Lower lobe of right lung (tissue), 2 donors: ENCODE results near the gene CAMKK1. TPM values are rescaled to one million over a fixed set of nuclear protein-coding genes. Genes with fewer than 3 reads are reported as not detected.

ENCODE experiments used
- ATAC-seq, 2 donors: fragments of 200-7000 bp; cut with Tn5 transposase; one replicate each; pipeline ENCODE4 v1.9.1; 2020 to 2022; ENCODE audit warnings: mild to moderate bottlenecking in 2 of 2, moderate library complexity in 2 of 2
- DNase-seq: peaks from one replicate; pipeline ENCODE4 v3.0.0-alpha.2; 2020
- H3K27ac ChIP-seq: fragments of 200-600 bp; one replicate; pipeline ENCODE4 v1.8.0; 2022
- H3K27me3 ChIP-seq: fragments of 200-600 bp; one replicate; pipeline ENCODE4 v1.8.0; 2022; ENCODE audit warnings: low read depth
- H3K36me3 ChIP-seq: fragments of 200-600 bp; one replicate; pipeline ENCODE4 v1.8.0; 2022; ENCODE audit warnings: mild to moderate bottlenecking
- H3K4me1 ChIP-seq: fragments of 200-600 bp; one replicate; pipeline ENCODE4 v1.8.0; 2022
- H3K4me3 ChIP-seq: fragments of 200-600 bp; one replicate; pipeline ENCODE4 v1.8.0; 2022; ENCODE audit warnings: mild to moderate bottlenecking
- H3K9me3 ChIP-seq: fragments of 200-600 bp; one replicate; pipeline ENCODE4 v1.8.0; 2022
- intact Hi-C: fragments of 100-400 bp; cut with DNase I; formaldehyde crosslinking; loops from one replicate; pipeline ENCODE4 v1.11.0; 2022
- total RNA-seq: library from RNA; stranded (reverse); fragmentation: NEBNext Ultra II Directional; extraction: Animal tissue kit (Norgen Biotek cat#: 25700); gene quantifications from one replicate; pipeline ENCODE4 v1.2.1, GENCODE V29; 2021
- TF ChIP-seq, protein P1 (sequence below): fragments of 200-600 bp; IDR thresholded peaks from one replicate; pipeline ENCODE4 v1.8.0; 2022; ENCODE audit warnings: antibody characterized with exemption, mild to moderate bottlenecking
- donor health status: DM: no; HTN: yes; CAD: no; lungs with severe emphysema.

Gene CAMKK1
- total RNA-seq, 1 donor from 2014 or later, result 9.7 TPM

GRCh38 chr17:3835410-3836229 is 57.2 kb downstream of the CAMKK1 start:
- no peak for DNase-seq
- H3K4me1 ChIP-seq, result peaks cover 8% of the 10 kb centered on the region
- H3K27me3 ChIP-seq, result no peaks in the 10 kb centered on the region
- intact Hi-C loops, result no loop called here
- H3K27ac ChIP-seq, result no peak overlapping the region
- no peak overlapping the region for H3K4me3 ChIP-seq
- TF ChIP-seq, protein P1, sequence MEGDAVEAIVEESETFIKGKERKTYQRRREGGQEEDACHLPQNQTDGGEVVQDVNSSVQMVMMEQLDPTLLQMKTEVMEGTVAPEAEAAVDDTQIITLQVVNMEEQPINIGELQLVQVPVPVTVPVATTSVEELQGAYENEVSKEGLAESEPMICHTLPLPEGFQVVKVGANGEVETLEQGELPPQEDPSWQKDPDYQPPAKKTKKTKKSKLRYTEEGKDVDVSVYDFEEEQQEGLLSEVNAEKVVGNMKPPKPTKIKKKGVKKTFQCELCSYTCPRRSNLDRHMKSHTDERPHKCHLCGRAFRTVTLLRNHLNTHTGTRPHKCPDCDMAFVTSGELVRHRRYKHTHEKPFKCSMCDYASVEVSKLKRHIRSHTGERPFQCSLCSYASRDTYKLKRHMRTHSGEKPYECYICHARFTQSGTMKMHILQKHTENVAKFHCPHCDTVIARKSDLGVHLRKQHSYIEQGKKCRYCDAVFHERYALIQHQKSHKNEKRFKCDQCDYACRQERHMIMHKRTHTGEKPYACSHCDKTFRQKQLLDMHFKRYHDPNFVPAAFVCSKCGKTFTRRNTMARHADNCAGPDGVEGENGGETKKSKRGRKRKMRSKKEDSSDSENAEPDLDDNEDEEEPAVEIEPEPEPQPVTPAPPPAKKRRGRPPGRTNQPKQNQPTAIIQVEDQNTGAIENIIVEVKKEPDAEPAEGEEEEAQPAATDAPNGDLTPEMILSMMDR, result no peak
- no peak for ATAC-seq
- no peaks in the 10 kb centered on the region for H3K9me3 ChIP-seq
- peaks cover 85% of the 10 kb centered on the region for H3K36me3 ChIP-seq

DNA sequence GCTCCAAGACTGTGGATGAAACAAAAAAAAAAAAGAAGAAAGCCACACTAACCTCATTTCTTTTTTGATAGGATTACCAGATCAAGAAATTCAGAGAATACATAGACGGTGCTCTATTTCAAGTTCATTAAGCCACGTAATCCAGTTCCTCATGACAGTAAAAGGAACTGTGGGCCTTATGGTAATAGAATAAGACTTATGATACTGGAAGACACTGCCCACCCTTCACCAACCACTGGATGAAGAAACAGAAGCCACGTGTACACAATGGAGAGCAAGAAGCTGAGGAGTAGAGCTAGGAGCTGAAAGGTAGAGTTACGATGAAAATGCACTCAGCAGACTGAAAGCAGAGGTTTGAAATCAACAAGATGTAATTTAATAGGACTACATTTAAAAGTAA is 58.0 kb downstream of the CAMKK1 start:
- no peaks in the 10 kb centered on the region for H3K9me3 ChIP-seq
- no peak overlapping the region for H3K27ac ChIP-seq
- peaks cover 8% of the 10 kb centered on the region for H3K4me1 ChIP-seq
- no peak for DNase-seq
- intact Hi-C loops, result no loop called here
- peak; percentile 71 to 80 for ATAC-seq
- H3K27me3 ChIP-seq, result no peaks in the 10 kb centered on the region
- TF ChIP-seq, protein P1, result no peak
- no peak overlapping the region for H3K4me3 ChIP-seq
- H3K36me3 ChIP-seq, result peaks cover 80% of the 10 kb centered on the region

- Histone ChIP-seq H3K9me3 (no peaks in the 10 kb centered on the region), H3K4me1 (peaks cover 15% of the 10 kb centered on the region), H3K27me3 (no peaks in the 10 kb centered on the region), H3K36me3 (peaks cover 74% of the 10 kb centered on the region), H3K27ac (no peak overlapping the region), H3K4me3 (no peak overlapping the region)
- ATAC-seq (no peak), DNase-seq (no peak)
- intact Hi-C loops, result no loop called here
- TF ChIP-seq, protein P1, result no peak
These were observed 64.0 kb downstream of the CAMKK1 start for GRCh38 chr17:3828852-3829232.

DNA sequence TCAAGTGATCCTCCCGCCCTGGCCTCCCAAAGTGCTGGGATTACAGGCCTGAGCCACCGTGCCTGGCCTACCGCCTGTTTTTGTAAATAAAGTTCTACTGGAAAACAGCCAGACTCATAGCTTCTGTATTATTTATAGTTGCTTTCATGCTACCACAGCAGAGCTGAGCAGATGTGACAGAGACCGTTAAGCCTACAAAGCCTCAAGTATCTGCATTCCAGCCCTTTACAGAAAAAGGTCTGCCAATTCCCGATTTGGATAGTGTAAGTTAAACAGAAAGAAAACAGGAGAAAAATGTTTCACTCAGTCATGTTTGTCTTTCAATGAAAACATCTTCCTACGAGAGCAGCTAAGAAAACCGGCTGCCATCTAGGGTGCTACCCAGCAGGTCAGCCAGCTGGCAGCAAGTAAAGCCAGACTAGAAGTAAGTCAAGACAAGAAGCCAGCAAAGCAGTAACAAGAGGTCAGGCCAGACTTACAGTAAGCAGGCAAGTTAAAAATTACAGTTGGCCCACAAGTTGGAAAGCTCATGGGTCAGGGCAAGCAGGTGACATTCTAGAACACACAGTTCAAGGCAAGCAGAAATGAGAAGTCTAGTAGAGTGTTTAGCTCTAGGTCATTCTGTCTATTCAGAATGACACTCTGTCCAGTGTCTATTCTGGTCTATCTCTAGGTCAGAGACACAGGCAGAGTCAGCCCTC is 64.6 kb downstream of the CAMKK1 start:
- TF ChIP-seq, protein P1, result no peak
- peaks cover 74% of the 10 kb centered on the region for H3K36me3 ChIP-seq

GRCh38 chr17:3827124-3827773 is 65.6 kb downstream of the CAMKK1 start:
- ATAC-seq, result peak; percentile 74
- no peaks in the 10 kb centered on the region for H3K27me3 ChIP-seq
- H3K36me3 ChIP-seq, result peaks cover 75% of the 10 kb centered on the region
- H3K27ac ChIP-seq, result no peak overlapping the region
- DNase-seq, result no peak
- intact Hi-C loops, result no loop called here
- no peaks in the 10 kb centered on the region for H3K9me3 ChIP-seq
- H3K4me3 ChIP-seq, result no peak overlapping the region
- peaks cover 15% of the 10 kb centered on the region for H3K4me1 ChIP-seq
- TF ChIP-seq, protein P1, result peak; percentile 66

More for the DNA sequence above, 64.6 kb downstream of the CAMKK1 start:
- Histone ChIP-seq H3K27me3 (no peaks in the 10 kb centered on the region), H3K9me3 (no peaks in the 10 kb centered on the region), H3K4me1 (peaks cover 15% of the 10 kb centered on the region), H3K27ac (no peak overlapping the region), H3K4me3 (no peak overlapping the region)
- ATAC-seq (peak in 1 of 2 donors; percentile 51), DNase-seq (no peak)
- intact Hi-C loops, result no loop called here
